Adipocyte (in vitro differentiated cells): ENCODE data around the gene PHF8.

Experiments
- DNase-seq: peaks from one replicate; pipeline ENCODE4 v3.0.0-alpha.2; 2015; ENCODE audit warnings: low read depth
- H3K27me3 ChIP-seq: replicated peaks from 2 replicates; pipeline ENCODE4 v1.7.0; 2013; ENCODE audit warnings: mild to moderate bottlenecking, low read length, moderate library complexity; ENCODE audit not compliant: control insufficient read depth, insufficient read depth
- H3K36me3 ChIP-seq: 2 replicates; pipeline ENCODE4 v1.7.0; 2013; ENCODE audit warnings: low read length, mild to moderate bottlenecking, moderate library complexity; ENCODE audit not compliant: control insufficient read depth, insufficient read depth, severe bottlenecking
- H3K4me1 ChIP-seq: 2 replicates; pipeline ENCODE4 v1.7.0; 2013; ENCODE audit warnings: mild to moderate bottlenecking, low read length, moderate library complexity; ENCODE audit not compliant: control insufficient read depth, insufficient read depth
- H3K4me3 ChIP-seq: 2 replicates; pipeline ENCODE4 v1.7.0; 2013; ENCODE audit warnings: mild to moderate bottlenecking, low read length, moderate library complexity
- H3K9ac ChIP-seq: 2 replicates; pipeline ENCODE4 v1.7.0; 2013; ENCODE audit warnings: mild to moderate bottlenecking, low read length, moderate library complexity
- H3K9me3 ChIP-seq: 2 replicates; pipeline ENCODE4 v1.7.0; 2013; ENCODE audit warnings: mild to moderate bottlenecking, low read length, moderate library complexity; ENCODE audit not compliant: control insufficient read depth

Gene PHF8

DNA sequence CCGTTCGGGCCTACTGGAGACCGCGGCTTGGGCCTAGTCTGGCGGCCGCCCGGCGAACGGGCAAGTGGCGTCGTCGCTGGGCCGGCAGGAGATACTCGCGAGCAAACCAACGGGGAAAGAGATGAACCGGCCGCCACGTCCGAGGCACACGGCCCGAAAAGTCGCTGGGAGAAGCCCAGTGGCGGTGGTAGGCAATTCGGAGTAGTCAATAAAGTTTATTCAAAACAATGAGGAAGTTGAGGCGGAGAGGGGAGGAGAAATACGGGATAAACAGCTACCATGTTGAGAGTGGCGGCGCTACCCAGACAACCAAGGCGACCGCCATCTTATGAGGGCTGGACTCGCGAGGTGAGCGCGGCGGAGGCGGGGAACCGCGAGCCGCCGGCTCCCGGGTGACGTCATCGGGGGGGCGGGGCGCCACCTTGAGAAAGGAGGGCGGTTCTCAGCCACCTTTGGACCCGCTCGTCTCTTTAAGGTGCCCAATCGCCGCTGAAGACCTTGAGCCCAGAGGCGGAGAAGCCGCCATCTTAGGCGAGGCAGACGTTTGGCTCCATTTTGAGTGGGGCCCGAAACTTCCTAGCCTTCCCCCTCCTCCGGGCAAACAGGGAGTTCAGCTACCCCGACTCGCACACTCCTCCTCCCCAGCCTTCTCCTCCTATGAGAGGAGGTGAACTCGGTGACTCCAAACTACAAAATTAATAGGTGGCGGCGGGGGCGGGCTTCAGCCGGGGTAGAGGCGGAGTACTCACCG is at the start of gene PHF8:
Gene PHF8 (minus strand): TSS at position 348 of the 751 bp plus-strand sequence. CDS start 1,745 bp downstream, outside the sequence.
- H3K27me3 ChIP-seq, result peaks cover 7% of the 10 kb centered on the region
- H3K9ac ChIP-seq, result peak within 1 kb of the TSS; percentile 93
- H3K9me3 ChIP-seq, result no peaks in the 10 kb centered on the region
- H3K4me3 ChIP-seq, result peak within 1 kb of the TSS; percentile 87
- H3K4me1 ChIP-seq, result peaks cover 3% of the 10 kb centered on the region
- peak; percentile 92 for DNase-seq
- peaks cover 11% of the 10 kb centered on the region for H3K36me3 ChIP-seq

DNA sequence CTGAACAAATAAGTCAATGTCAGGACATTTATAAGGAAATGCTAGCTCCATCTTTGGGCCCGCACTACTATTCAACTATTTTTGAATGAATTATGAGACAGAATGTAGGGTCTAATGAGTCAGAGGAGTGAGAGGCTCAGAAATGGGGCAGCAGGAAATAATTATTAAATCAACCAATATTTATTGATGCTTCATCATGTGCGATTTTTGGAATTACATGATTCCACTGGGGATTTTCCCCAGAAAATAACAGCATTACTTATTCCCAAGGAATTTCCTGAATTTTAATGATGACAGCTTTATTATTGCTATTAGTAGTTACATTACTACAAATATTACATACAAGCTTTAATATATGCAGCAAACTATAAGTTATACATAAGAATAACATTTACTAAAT is 49.3 kb upstream of the PHF8 start:
- H3K27me3 ChIP-seq, result peaks cover 3% of the 10 kb centered on the region
- no peak overlapping the region for H3K9ac ChIP-seq
- no peak overlapping the region for H3K4me3 ChIP-seq
- H3K36me3 ChIP-seq, result peaks cover 6% of the 10 kb centered on the region
- peaks cover 2% of the 10 kb centered on the region for H3K4me1 ChIP-seq
- H3K9me3 ChIP-seq, result no peaks in the 10 kb centered on the region
- DNase-seq, result no peak

DNA sequence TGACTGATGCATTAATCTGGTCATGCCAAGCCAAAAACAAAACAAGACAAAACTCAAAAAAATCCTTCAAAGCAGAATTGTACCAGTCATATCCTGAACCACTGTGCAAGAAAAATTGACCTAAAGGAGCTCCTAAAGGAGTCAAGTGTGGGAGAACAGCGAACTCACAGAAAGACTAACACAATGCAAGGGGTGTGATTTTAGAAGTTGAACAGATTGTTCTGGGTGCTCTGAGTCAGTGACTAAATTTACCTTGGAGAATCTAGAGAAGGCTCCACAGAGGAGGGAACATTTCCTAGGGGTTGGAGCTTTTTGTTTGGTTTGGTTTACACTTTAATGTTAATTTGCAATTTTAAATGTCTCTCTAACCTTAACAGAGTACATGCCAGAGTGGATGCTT is 48.9 kb upstream of the PHF8 start:
- Histone ChIP-seq H3K4me3 (no peak overlapping the region), H3K9me3 (no peaks in the 10 kb centered on the region), H3K4me1 (peaks cover 3% of the 10 kb centered on the region), H3K9ac (no peak overlapping the region), H3K36me3 (peaks cover 6% of the 10 kb centered on the region), H3K27me3 (peaks cover 3% of the 10 kb centered on the region)
- DNase-seq, result no peak

- DNase-seq, result no peak
- peaks cover 6% of the 10 kb centered on the region for H3K36me3 ChIP-seq
- H3K4me3 ChIP-seq, result no peak overlapping the region
Observed at GRCh38 chrX:54090880-54091279, 46.6 kb upstream of the PHF8 start.

GRCh38 chrX:54089191-54089590 is 44.9 kb upstream of the PHF8 start:
- Histone ChIP-seq H3K9me3 (no peaks in the 10 kb centered on the region), H3K4me3 (no peak overlapping the region), H3K36me3 (peaks cover 14% of the 10 kb centered on the region), H3K9ac (no peak overlapping the region), H3K27me3 (peaks cover 3% of the 10 kb centered on the region), H3K4me1 (peaks cover 9% of the 10 kb centered on the region)
- DNase-seq, result no peak

More at GRCh38 chrX:54090880-54091279, 46.6 kb upstream of the PHF8 start:
- H3K9ac ChIP-seq, result no peak overlapping the region
- H3K9me3 ChIP-seq, result no peaks in the 10 kb centered on the region
- H3K4me1 ChIP-seq, result peaks cover 9% of the 10 kb centered on the region
- H3K27me3 ChIP-seq, result peaks cover 3% of the 10 kb centered on the region

GRCh38 chrX:54087661-54088060 is 43.4 kb upstream of the PHF8 start:
- Histone ChIP-seq H3K9ac (no peak overlapping the region), H3K9me3 (no peaks in the 10 kb centered on the region)
- DNase-seq, result no peak

GRCh38 chrX:54085666-54086065 is 41.4 kb upstream of the PHF8 start:
- peaks cover 7% of the 10 kb centered on the region for H3K4me1 ChIP-seq

More at GRCh38 chrX:54087661-54088060, 43.4 kb upstream of the PHF8 start:
- Histone ChIP-seq H3K36me3 (peaks cover 14% of the 10 kb centered on the region), H3K27me3 (no peaks in the 10 kb centered on the region), H3K4me3 (no peak overlapping the region), H3K4me1 (peaks cover 7% of the 10 kb centered on the region)

DNA sequence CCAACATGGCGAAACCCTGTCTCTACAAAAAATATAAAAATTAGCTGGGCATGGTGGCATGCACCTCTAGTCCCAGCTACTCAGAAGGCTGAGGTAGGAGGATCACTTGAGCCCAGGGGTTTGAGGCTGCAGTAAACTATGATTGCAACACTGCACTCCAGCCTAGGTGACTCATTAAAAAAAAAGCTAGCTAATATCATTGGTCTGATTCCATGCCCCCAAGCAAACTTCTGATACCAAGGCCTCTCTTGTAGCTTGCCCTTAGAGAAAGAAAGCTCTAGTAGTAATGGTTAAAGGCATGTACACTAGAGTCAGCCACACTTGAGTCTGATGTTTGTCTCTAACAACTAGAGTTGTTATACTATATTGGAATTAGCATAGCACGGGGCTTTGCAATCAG is 32.6 kb upstream of the PHF8 start:
- H3K9ac ChIP-seq, result no peak overlapping the region
- H3K4me1 ChIP-seq, result peaks cover 3% of the 10 kb centered on the region
- peaks cover 5% of the 10 kb centered on the region for H3K36me3 ChIP-seq
- H3K4me3 ChIP-seq, result no peak overlapping the region
- no peaks in the 10 kb centered on the region for H3K9me3 ChIP-seq
- no peaks in the 10 kb centered on the region for H3K27me3 ChIP-seq
- peak; percentile 65 for DNase-seq

More at GRCh38 chrX:54085666-54086065, 41.4 kb upstream of the PHF8 start:
- Histone ChIP-seq H3K9ac (no peak overlapping the region), H3K9me3 (no peaks in the 10 kb centered on the region), H3K4me3 (no peak overlapping the region), H3K27me3 (no peaks in the 10 kb centered on the region), H3K36me3 (peaks cover 11% of the 10 kb centered on the region)
- DNase-seq, result no peak

GRCh38 chrX:54074826-54075225 is 30.6 kb upstream of the PHF8 start:
- Histone ChIP-seq H3K4me1 (peaks cover 3% of the 10 kb centered on the region), H3K9me3 (no peaks in the 10 kb centered on the region), H3K9ac (no peak overlapping the region), H3K27me3 (no peaks in the 10 kb centered on the region), H3K36me3 (peaks cover 5% of the 10 kb centered on the region), H3K4me3 (no peak overlapping the region)
- no peak for DNase-seq

DNA sequence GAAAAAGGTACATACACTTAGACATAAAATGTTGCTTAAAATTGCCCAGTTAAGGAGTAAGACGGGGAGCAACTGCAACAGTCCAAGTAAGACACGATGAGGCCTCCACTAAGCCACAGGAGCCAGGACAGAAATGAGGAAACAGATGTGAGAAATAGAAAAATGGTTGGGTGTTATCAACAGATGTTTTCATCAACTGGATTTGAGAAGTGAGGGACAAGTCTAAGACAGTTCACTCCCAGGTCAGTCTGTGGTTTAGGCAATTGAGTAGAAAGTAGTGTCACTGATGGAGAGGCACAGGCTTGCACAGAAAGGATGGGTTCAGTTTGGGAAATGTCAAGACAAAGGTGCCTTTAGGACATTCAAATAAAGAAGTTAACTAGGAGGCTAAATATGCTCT is 23.5 kb upstream of the PHF8 start:
- Histone ChIP-seq H3K4me3 (no peak overlapping the region), H3K9ac (no peak overlapping the region), H3K9me3 (no peaks in the 10 kb centered on the region), H3K4me1 (no peaks in the 10 kb centered on the region), H3K27me3 (no peaks in the 10 kb centered on the region), H3K36me3 (peaks cover 3% of the 10 kb centered on the region)
- no peak for DNase-seq

GRCh38 chrX:54066841-54067240 is 22.6 kb upstream of the PHF8 start:
- Histone ChIP-seq H3K4me1 (no peaks in the 10 kb centered on the region), H3K9me3 (no peaks in the 10 kb centered on the region), H3K4me3 (no peak overlapping the region), H3K27me3 (no peaks in the 10 kb centered on the region), H3K36me3 (no peaks in the 10 kb centered on the region), H3K9ac (no peak overlapping the region)
- DNase-seq, result peak; percentile 40

- no peaks in the 10 kb centered on the region for H3K4me1 ChIP-seq
- H3K9ac ChIP-seq, result no peak overlapping the region
- DNase-seq, result no peak
- no peaks in the 10 kb centered on the region for H3K36me3 ChIP-seq
- no peak overlapping the region for H3K4me3 ChIP-seq
- H3K27me3 ChIP-seq, result no peaks in the 10 kb centered on the region
- H3K9me3 ChIP-seq, result no peaks in the 10 kb centered on the region
Observed at GRCh38 chrX:54064564-54064963, 20.3 kb upstream of the PHF8 start.
